Mesenchymal stem cell (in vitro differentiated cells and primary cell): ENCODE data around the gene PDZD2.

Experiments used
- DNase-seq: peaks from one replicate; pipeline ENCODE4 v3.0.0-alpha.2; 2013
- H2AFZ ChIP-seq: one replicate; pipeline ENCODE4 v1.6.1; 2013; ENCODE audit warnings: low read depth, mild to moderate bottlenecking, control low read depth, inconsistent platforms, low read length, moderate library complexity
- H2AK5ac ChIP-seq: 2 replicates; pipeline ENCODE4 v1.6.1; 2013; ENCODE audit warnings: low read length, moderate library complexity, mild to moderate bottlenecking, inconsistent platforms; ENCODE audit not compliant: severe bottlenecking
- H2BK120ac ChIP-seq: one replicate; pipeline ENCODE4 v1.6.1; 2013; ENCODE audit warnings: low read depth, mild to moderate bottlenecking, inconsistent platforms, low read length, moderate library complexity
- H2BK12ac ChIP-seq, 2 experiments: one replicate each; pipeline ENCODE4 v1.6.1; 2013; ENCODE audit warnings: inconsistent platforms in 2 of 2, low read length in 2 of 2, mild to moderate bottlenecking in 2 of 2, moderate library complexity in 2 of 2, control low read depth in 1 of 2
- H2BK15ac ChIP-seq: one replicate; pipeline ENCODE4 v1.6.1; 2013; ENCODE audit warnings: mild to moderate bottlenecking, low read depth, inconsistent platforms; ENCODE audit not compliant: poor library complexity, severe bottlenecking
- H2BK5ac ChIP-seq: 2 replicates; pipeline ENCODE4 v1.6.1; 2013; ENCODE audit warnings: low read depth, mild to moderate bottlenecking, low read length, control low read depth, inconsistent platforms; ENCODE audit not compliant: poor library complexity, severe bottlenecking
- H3K14ac ChIP-seq, 2 experiments: one replicate each; pipeline ENCODE4 v1.6.1; 2013; ENCODE audit warnings: inconsistent platforms in 2 of 2, low read length in 2 of 2, control low read depth in 1 of 2, mild to moderate bottlenecking in 1 of 2, moderate library complexity in 1 of 2
- H3K18ac ChIP-seq, 2 experiments: one replicate each; pipeline ENCODE4 v1.6.1; 2013; ENCODE audit warnings: inconsistent platforms in 2 of 2, low read length in 2 of 2, control low read depth in 1 of 2, low read depth in 1 of 2, mild to moderate bottlenecking in 1 of 2
- H3K23ac ChIP-seq, 2 experiments: one replicate each; pipeline ENCODE4 v1.6.1; 2013; ENCODE audit warnings: inconsistent platforms in 2 of 2, low read length in 2 of 2, mild to moderate bottlenecking in 2 of 2, moderate library complexity in 2 of 2, control low read depth in 1 of 2
- H3K27ac ChIP-seq: 2 replicates; pipeline ENCODE4 v1.5.1; 2013; ENCODE audit warnings: mild to moderate bottlenecking, moderate library complexity, low read length, control low read depth, inconsistent platforms; ENCODE audit not compliant: poor library complexity, severe bottlenecking
- H3K27me3 ChIP-seq, 2 experiments: 2 replicates each; pipeline versions ENCODE4 v1.6.1 to v1.7.0; 2013; ENCODE audit warnings: low read length in 2 of 2, mild to moderate bottlenecking in 2 of 2, moderate library complexity in 2 of 2, control low read depth in 1 of 2, inconsistent platforms in 1 of 2; ENCODE audit not compliant: control insufficient read depth in 1 of 2, insufficient read depth in 1 of 2
- H3K36me3 ChIP-seq, 2 experiments: 2 replicates each; pipeline versions ENCODE4 v1.6.1 to v1.7.0; 2013; ENCODE audit warnings: low read length in 2 of 2, control low read depth in 1 of 2, inconsistent platforms in 1 of 2, low read depth in 1 of 2, mild to moderate bottlenecking in 1 of 2; ENCODE audit not compliant: insufficient read depth in 2 of 2, control insufficient read depth in 1 of 2
- H3K4ac ChIP-seq, 2 experiments: one replicate each; pipeline ENCODE4 v1.6.1; 2013; ENCODE audit warnings: inconsistent platforms in 2 of 2, low read length in 2 of 2, mild to moderate bottlenecking in 2 of 2, moderate library complexity in 2 of 2, control low read depth in 1 of 2, low read depth in 1 of 2
- H3K4me1 ChIP-seq: 2 replicates; pipeline ENCODE4 v1.6.1; 2013; ENCODE audit warnings: low read depth, low read length, control low read depth; ENCODE audit not compliant: control insufficient read depth, insufficient read depth
- H3K4me2 ChIP-seq: 2 replicates; pipeline ENCODE4 v1.6.1; 2013; ENCODE audit warnings: low read length, mild to moderate bottlenecking, inconsistent platforms; ENCODE audit not compliant: poor library complexity, severe bottlenecking
- H3K4me3 ChIP-seq, 2 experiments: 2 replicates each; pipeline versions ENCODE4 v1.5.1 to v1.7.0; 2013; ENCODE audit warnings: low read length in 2 of 2, mild to moderate bottlenecking in 2 of 2, control low read depth in 1 of 2, low read depth in 1 of 2; ENCODE audit not compliant: insufficient read depth in 1 of 2
- H3K79me1 ChIP-seq: replicated peaks from 2 replicates; pipeline ENCODE4 v1.6.1; 2013; ENCODE audit warnings: mild to moderate bottlenecking, control low read depth, low read length, inconsistent platforms; ENCODE audit not compliant: poor library complexity, severe bottlenecking
- H3K9ac ChIP-seq: 2 replicates; pipeline ENCODE4 v1.7.0; 2013; ENCODE audit warnings: mild to moderate bottlenecking, low read length, moderate library complexity
- H3K9me3 ChIP-seq: 2 replicates; pipeline ENCODE4 v1.7.0; 2013; ENCODE audit warnings: mild to moderate bottlenecking, low read length; ENCODE audit not compliant: control insufficient read depth
- H4K8ac ChIP-seq: one replicate; pipeline ENCODE4 v1.6.1; 2013; ENCODE audit warnings: inconsistent platforms, mild to moderate bottlenecking, low read length, moderate library complexity
- H4K91ac ChIP-seq: one replicate; pipeline ENCODE4 v1.6.1; 2013; ENCODE audit warnings: mild to moderate bottlenecking, low read length, inconsistent platforms
- WGBS: methylation state at CpG from one replicate; pipeline ENCODE4 v1.1.7; 2013; ENCODE audit warnings: mixed read lengths; 5-methylcytosine and 5-hydroxymethylcytosine counted together

Gene PDZD2

DNA sequence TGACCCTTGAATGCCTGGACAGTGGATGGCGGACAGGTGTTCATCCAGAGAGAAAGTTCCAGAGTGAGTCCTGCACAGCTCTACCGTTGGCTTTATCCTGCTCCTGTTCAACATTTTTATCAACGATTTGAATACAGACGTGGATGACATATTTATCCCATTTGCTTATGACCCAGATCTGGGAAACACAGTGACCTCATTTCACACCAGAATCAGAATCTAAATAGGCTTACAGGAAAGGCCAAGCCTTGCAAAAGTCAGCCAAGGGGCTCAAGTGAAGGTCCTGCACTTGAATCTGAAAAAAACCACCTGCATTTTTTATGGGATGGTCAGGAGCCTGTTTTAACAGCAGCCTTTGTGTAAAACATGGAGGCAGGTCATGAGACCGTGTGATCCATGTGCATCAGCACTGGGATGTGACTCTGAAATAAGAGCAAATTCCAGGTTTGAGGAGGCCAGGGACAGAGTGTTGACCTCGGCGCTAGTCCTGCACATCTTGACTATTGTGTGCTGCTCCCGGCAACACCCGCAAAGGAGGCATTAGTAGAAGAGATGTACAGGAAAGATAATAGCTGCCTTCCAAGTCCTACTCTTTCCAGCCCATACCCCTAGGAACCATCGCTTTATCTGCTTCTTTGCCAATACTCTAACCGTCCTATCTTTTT lies 18.5 kb downstream of the PDZD2 start:
- 94% methylated on average over 11 of the region's 11 CpGs for WGBS
- Histone ChIP-seq H3K18ac (no peak overlapping the region), H2AFZ (no peak overlapping the region), H3K36me3 (no peaks in the 10 kb centered on the region), H4K8ac (no peak overlapping the region), H2BK15ac (no peak overlapping the region), H3K27me3 (peaks cover 24 to 40% of the 10 kb centered on the region in 2 experiments), H3K4me1 (no peaks in the 10 kb centered on the region), H2BK5ac (no peak overlapping the region), H3K79me1 (no peaks in the 10 kb centered on the region), H2BK120ac (no peak overlapping the region), H3K4me2 (no peak overlapping the region), H3K23ac (no peak overlapping the region), H3K4me3 (no peak overlapping the region), H3K4ac (no peak overlapping the region), H2AK5ac (no peak overlapping the region), H4K91ac (no peak overlapping the region), H3K14ac (no peak overlapping the region), H3K27ac (no peak overlapping the region), H2BK12ac (no peak overlapping the region), H3K9me3 (peaks cover 7% of the 10 kb centered on the region), H3K9ac (no peak overlapping the region)
- no peak for DNase-seq

DNA sequence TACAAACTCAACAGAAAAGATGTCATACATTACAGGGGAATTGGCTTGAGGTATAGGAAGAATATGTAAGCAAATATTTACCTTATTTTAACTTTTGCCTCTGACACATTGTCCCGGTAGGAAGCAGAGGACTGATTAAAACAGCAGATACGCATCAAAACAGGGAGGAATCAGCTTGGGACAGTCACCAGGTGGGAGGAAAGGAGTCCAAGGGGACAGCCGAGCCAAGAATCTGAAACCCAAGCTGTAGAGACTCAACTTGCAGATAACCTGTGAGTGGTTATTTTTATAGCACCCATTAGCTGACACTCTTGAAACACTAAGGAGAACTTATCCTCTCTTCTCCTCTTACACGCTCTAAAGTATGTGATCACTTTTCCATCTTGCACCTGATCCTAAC lies 22.3 kb downstream of the PDZD2 start:
- H3K4me1 ChIP-seq, result no peaks in the 10 kb centered on the region
- no peaks in the 10 kb centered on the region for H3K36me3 ChIP-seq
- H3K23ac ChIP-seq, result no peak overlapping the region
- H3K4ac ChIP-seq, result no peak overlapping the region
- no peak overlapping the region for H2BK12ac ChIP-seq
- H3K79me1 ChIP-seq, result no peaks in the 10 kb centered on the region
- peaks cover 7% of the 10 kb centered on the region for H3K9me3 ChIP-seq
- WGBS, result 83% methylated on average over 4 of the region's 4 CpGs
- no peak overlapping the region for H4K91ac ChIP-seq
- no peak overlapping the region for H3K4me3 ChIP-seq
- no peak overlapping the region for H2AK5ac ChIP-seq
- peaks cover 21 to 30% of the 10 kb centered on the region in 2 experiments for H3K27me3 ChIP-seq
- no peak overlapping the region for H2BK5ac ChIP-seq
- H3K18ac ChIP-seq, result no peak overlapping the region
- no peak overlapping the region for H3K9ac ChIP-seq
- no peak overlapping the region for H3K27ac ChIP-seq
- H2BK120ac ChIP-seq, result no peak overlapping the region
- DNase-seq, result no peak
- no peak overlapping the region for H2AFZ ChIP-seq
- H3K14ac ChIP-seq, result no peak overlapping the region
- H4K8ac ChIP-seq, result no peak overlapping the region
- no peak overlapping the region for H2BK15ac ChIP-seq
- no peak overlapping the region for H3K4me2 ChIP-seq

DNA sequence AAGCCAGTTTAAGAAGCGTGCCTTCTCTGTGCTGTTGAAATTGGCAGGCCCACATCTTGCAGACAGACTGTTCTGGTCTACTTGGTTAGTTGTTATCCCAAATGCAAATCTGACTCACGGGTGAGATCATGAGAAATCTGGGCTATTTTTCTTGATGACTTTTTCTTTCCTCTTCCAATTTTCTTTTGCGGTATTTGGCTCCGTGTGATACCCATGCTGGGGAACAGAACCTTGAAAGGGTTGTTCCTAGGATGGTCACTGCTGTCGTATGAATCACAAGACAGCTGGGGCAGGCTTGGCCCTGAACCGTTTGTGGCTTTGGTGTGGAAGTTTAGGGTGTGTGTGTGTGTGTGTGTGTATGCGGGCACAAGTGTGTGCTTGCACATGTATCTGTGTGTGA lies 24.6 kb downstream of the PDZD2 start:
- no peak overlapping the region for H2BK12ac ChIP-seq
- no peak overlapping the region for H3K14ac ChIP-seq
- no peak overlapping the region for H2BK15ac ChIP-seq
- H3K23ac ChIP-seq, result no peak overlapping the region
- no peak overlapping the region for H3K4me3 ChIP-seq
- H3K4ac ChIP-seq, result no peak overlapping the region
- peak overlapping the region; percentile 65 for H3K9ac ChIP-seq
- no peaks in the 10 kb centered on the region for H3K4me1 ChIP-seq
- no peak overlapping the region for H2AK5ac ChIP-seq
- no peak for DNase-seq
- no peaks in the 10 kb centered on the region for H3K79me1 ChIP-seq
- WGBS, result 89% methylated on average over 5 of the region's 7 CpGs
- peaks cover 7% of the 10 kb centered on the region for H3K9me3 ChIP-seq
- H3K36me3 ChIP-seq, result no peaks in the 10 kb centered on the region
- no peak overlapping the region for H2BK5ac ChIP-seq
- no peak overlapping the region for H2BK120ac ChIP-seq
- H3K27ac ChIP-seq, result no peak overlapping the region
- H2AFZ ChIP-seq, result no peak overlapping the region
- no peak overlapping the region for H3K4me2 ChIP-seq
- H3K18ac ChIP-seq, result no peak overlapping the region
- peaks cover 12 to 14% of the 10 kb centered on the region in 2 experiments for H3K27me3 ChIP-seq
- H4K91ac ChIP-seq, result no peak overlapping the region
- H4K8ac ChIP-seq, result no peak overlapping the region

DNA sequence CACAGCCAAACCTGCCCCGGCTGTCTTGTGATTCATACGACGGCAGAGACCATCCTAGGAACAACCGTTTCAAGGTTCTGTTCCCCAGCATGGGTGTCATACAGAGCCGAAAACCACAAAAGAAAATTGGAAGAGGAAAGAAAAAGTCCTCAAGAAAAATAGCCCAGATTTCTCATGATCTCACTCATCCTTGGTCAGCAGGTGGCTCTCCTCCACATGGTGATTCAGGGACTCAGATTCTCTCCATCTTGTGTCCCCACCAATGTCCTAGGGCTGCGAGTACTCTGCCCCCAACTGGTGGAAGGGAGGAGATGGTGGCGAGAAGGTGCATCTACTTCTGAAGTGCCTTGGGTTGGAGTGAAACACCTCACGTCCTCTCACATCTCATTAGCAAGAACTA lies 25.6 kb downstream of the PDZD2 start:
- H3K23ac ChIP-seq, result no peak overlapping the region
- peaks cover 4% of the 10 kb centered on the region for H3K9me3 ChIP-seq
- H2BK5ac ChIP-seq, result no peak overlapping the region
- no peak overlapping the region for H2BK15ac ChIP-seq
- no peaks in the 10 kb centered on the region for H3K79me1 ChIP-seq
- H3K9ac ChIP-seq, result no peak overlapping the region
- peaks cover 7 to 10% of the 10 kb centered on the region in 2 experiments for H3K27me3 ChIP-seq
- H2AK5ac ChIP-seq, result no peak overlapping the region
- no peak overlapping the region for H3K4me3 ChIP-seq
- H3K4me2 ChIP-seq, result no peak overlapping the region
- H3K27ac ChIP-seq, result no peak overlapping the region
- H3K4ac ChIP-seq, result no peak overlapping the region
- H4K91ac ChIP-seq, result no peak overlapping the region
- H3K36me3 ChIP-seq, result no peaks in the 10 kb centered on the region
- 94% methylated on average over 5 of the region's 8 CpGs for WGBS
- H3K14ac ChIP-seq, result no peak overlapping the region
- DNase-seq, result peak; percentile 0
- H3K18ac ChIP-seq, result no peak overlapping the region
- H4K8ac ChIP-seq, result no peak overlapping the region
- H2BK120ac ChIP-seq, result no peak overlapping the region
- H2BK12ac ChIP-seq, result no peak overlapping the region
- H2AFZ ChIP-seq, result no peak overlapping the region
- no peaks in the 10 kb centered on the region for H3K4me1 ChIP-seq
